Measurements from ENCODE around the gene TRIM46. TPM values are rescaled to one million over a fixed set of nuclear protein-coding genes. Genes with fewer than 3 reads are reported as not detected.
"Not testable (repeated sequence)": the region's sequence is repeated elsewhere in the genome, so short reads cannot be mapped to it uniquely, and the experiment has no call there.

The TRIM46 gene
- total and polyA plus RNA-seq, 2 experiments from 2014 or later, result 2.1 to 3.4 TPM

DNA sequence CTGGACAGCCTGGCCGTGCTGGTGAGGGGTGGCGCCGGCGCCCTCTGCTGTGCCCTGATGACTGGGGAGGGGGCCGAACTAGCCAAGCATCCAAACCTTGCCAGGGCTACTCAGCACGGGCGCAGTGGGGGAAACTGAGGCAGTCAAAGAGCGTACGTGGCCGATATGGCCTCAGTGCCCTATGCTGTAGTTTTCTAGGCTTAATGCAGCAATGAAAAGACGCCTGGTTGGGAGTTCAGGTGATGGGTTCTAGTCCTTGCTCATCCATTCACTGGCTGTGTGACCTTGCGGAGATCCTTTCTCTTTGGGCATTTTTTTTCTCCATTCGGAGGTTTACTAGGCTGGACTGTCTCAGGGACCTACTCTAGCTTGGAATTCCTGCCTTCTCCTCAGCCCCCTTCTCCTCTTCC, 35.7 kb downstream of the TRIM46 start:
- H2AFZ ChIP-seq, result peak overlapping the region; percentile 72
- peak overlapping the region; percentile 96 for H3K4me2 ChIP-seq (ENCODE audit: unreplicated experiment)
- 6 to 7% methylated on average over 13 of the region's 13 CpGs for WGBS, 2 experiments (ENCODE audit: low coverage in 1 of 2, low lambda C conversion rate in 2 of 2, missing lambda C conversion rate in 2 of 2)

DNA sequence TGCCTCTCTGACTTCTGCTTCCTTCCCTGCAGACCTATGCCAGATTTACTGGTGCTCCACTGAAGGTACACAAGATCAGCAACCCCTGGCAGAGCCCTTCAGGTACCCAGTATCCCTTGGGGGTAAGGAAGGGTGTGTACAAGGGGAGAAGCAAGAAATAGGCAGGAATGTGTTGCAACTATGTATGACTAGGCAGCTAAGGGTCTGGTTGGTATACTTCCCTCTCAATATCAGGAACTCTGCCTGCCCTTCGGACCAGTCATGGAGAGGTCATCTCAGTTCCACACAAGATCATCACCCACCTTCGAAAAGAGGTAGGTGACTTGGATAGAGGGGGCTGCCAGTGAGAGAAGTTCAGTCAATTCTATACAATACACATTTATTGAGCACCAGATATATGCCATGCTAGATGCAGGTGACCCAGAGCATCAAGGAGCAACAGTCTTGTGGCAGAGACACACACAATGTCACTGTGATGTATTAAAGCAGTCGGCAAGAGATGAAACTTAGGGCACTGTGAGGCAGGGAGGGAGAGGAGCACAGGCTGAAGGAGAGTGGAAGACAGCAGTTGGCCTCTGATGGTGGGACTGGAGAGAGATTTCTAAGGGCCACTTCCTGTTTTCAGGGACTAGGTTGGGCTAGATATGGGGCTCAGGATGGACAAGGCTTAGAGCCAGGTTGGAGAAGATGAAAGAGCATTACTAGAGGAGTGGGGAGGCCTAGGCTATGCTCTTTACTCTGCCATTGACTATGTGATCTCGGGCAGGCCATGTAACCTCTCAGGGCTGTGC, 36.9 kb downstream of the TRIM46 start:
- Histone ChIP-seq H3K79me2 (ENCODE audit: insufficient read depth) (peaks cover 13% of the 10 kb centered on the region), H3F3A (ENCODE audit: insufficient read depth) (peaks cover 4% of the 10 kb centered on the region), H3K27ac (no peak overlapping the region), H3K9me3 (ENCODE audit: low read depth) (no peaks in the 10 kb centered on the region), H4K20me1 (ENCODE audit: insufficient read depth) (no peaks in the 10 kb centered on the region), H3K9me2 (ENCODE audit: insufficient read depth) (no peaks in the 10 kb centered on the region), H3K4me3 (no peak overlapping the region; the same call in 1 of the 2 replicates), H3K36me3 (ENCODE audit: low read depth) (no peaks in the 10 kb centered on the region), H3K4me1 (ENCODE audit: insufficient read depth) (peaks cover 16% of the 10 kb centered on the region), H3K27me3 (replicated peaks; ENCODE audit: insufficient read depth) (no peaks in the 10 kb centered on the region), H3K4me2 (ENCODE audit: unreplicated experiment) (no peak overlapping the region), H2AFZ (no peak overlapping the region), H3K9ac (no peak overlapping the region)
- 87 to 89% methylated on average over 4 of the region's 4 CpGs for WGBS, 2 experiments (ENCODE audit: low coverage in 1 of 2, low lambda C conversion rate in 2 of 2, missing lambda C conversion rate in 2 of 2)
- DNase-seq, result no peak
- in situ Hi-C loops (cut with MboI), result no loop called here
- TF ChIP-seq EZH2 (IDR thresholded peaks at IDR 0.05; ENCODE audit: insufficient read depth, poor library complexity, severe bottlenecking), result no peak
- no peak for TF ChIP-seq EZH2phosphoT487 (IDR thresholded peaks at IDR 0.05; ENCODE audit: insufficient read depth, low read depth)

More for the DNA sequence above, 35.7 kb downstream of the TRIM46 start:
- in situ Hi-C loops (cut with MboI), result no loop called here
- peak overlapping the region; percentile 99 for H3K9ac ChIP-seq
- peaks cover 13% of the 10 kb centered on the region for H3K79me2 ChIP-seq (ENCODE audit: insufficient read depth)
- H3K27ac ChIP-seq, result peak overlapping the region; percentile 96
- H3K4me3 ChIP-seq, result peak overlapping the region; percentile 98
- H4K20me1 ChIP-seq (ENCODE audit: insufficient read depth), result no peaks in the 10 kb centered on the region
- H3F3A ChIP-seq (ENCODE audit: insufficient read depth), result peaks cover 4% of the 10 kb centered on the region
- TF ChIP-seq EZH2 (IDR thresholded peaks at IDR 0.05; ENCODE audit: insufficient read depth, poor library complexity, severe bottlenecking) (no peak), EZH2phosphoT487 (IDR thresholded peaks at IDR 0.05; ENCODE audit: insufficient read depth, low read depth) (no peak)
- peaks cover 16% of the 10 kb centered on the region for H3K4me1 ChIP-seq (ENCODE audit: insufficient read depth)
- DNase-seq, result peak; percentile 22
- H3K9me3 ChIP-seq (ENCODE audit: low read depth), result no peaks in the 10 kb centered on the region
- H3K9me2 ChIP-seq (ENCODE audit: insufficient read depth), result no peaks in the 10 kb centered on the region
- no peaks in the 10 kb centered on the region for H3K36me3 ChIP-seq (ENCODE audit: low read depth)
- no peaks in the 10 kb centered on the region for H3K27me3 ChIP-seq (replicated peaks; ENCODE audit: insufficient read depth)

- whole genome bisulfite sequencing, 2 experiments (ENCODE audit: low coverage in 1 of 2, low lambda C conversion rate in 2 of 2, missing lambda C conversion rate in 2 of 2), result 84 to 89% methylated on average over 12 to 13 of the region's 13 CpGs
- H3K9ac ChIP-seq; in situ Hi-C loops (cut with MboI): not testable (repeated sequence)
Measured at GRCh38 chr1:155211381-155212050, 37.9 kb downstream of the TRIM46 start.

GRCh38 chr1:155212051-155212440, 38.4 kb downstream of the TRIM46 start:
- H3K79me2 ChIP-seq (ENCODE audit: insufficient read depth), result peaks cover 13% of the 10 kb centered on the region
- H3K36me3 ChIP-seq (ENCODE audit: low read depth); in situ Hi-C loops (cut with MboI); H3K4me2 ChIP-seq (ENCODE audit: unreplicated experiment); H3F3A ChIP-seq (ENCODE audit: insufficient read depth); H3K27ac ChIP-seq; H3K9me3 ChIP-seq (ENCODE audit: low read depth); H3K4me3 ChIP-seq; H3K27me3 ChIP-seq (replicated peaks; ENCODE audit: insufficient read depth); DNase-seq; H4K20me1 ChIP-seq (ENCODE audit: insufficient read depth); H2AFZ ChIP-seq; H3K9ac ChIP-seq; H3K9me2 ChIP-seq (ENCODE audit: insufficient read depth): not testable (repeated sequence)
- peaks cover 14% of the 10 kb centered on the region for H3K4me1 ChIP-seq (ENCODE audit: insufficient read depth)
- 76 to 79% methylated on average over 5 to 6 of the region's 7 CpGs for WGBS, 2 experiments (ENCODE audit: low coverage in 1 of 2, low lambda C conversion rate in 2 of 2, missing lambda C conversion rate in 2 of 2)

More at GRCh38 chr1:155211381-155212050, 37.9 kb downstream of the TRIM46 start:
- not testable (repeated sequence) for H4K20me1 ChIP-seq (ENCODE audit: insufficient read depth); H2AFZ ChIP-seq; H3K4me3 ChIP-seq; H3K9me2 ChIP-seq (ENCODE audit: insufficient read depth); H3K4me2 ChIP-seq (ENCODE audit: unreplicated experiment); H3K27ac ChIP-seq; H3K27me3 ChIP-seq (replicated peaks; ENCODE audit: insufficient read depth); DNase-seq; H3F3A ChIP-seq (ENCODE audit: insufficient read depth); H3K36me3 ChIP-seq (ENCODE audit: low read depth); H3K9me3 ChIP-seq (ENCODE audit: low read depth)
- Histone ChIP-seq H3K79me2 (ENCODE audit: insufficient read depth) (peaks cover 13% of the 10 kb centered on the region), H3K4me1 (ENCODE audit: insufficient read depth) (peaks cover 16% of the 10 kb centered on the region)

DNA sequence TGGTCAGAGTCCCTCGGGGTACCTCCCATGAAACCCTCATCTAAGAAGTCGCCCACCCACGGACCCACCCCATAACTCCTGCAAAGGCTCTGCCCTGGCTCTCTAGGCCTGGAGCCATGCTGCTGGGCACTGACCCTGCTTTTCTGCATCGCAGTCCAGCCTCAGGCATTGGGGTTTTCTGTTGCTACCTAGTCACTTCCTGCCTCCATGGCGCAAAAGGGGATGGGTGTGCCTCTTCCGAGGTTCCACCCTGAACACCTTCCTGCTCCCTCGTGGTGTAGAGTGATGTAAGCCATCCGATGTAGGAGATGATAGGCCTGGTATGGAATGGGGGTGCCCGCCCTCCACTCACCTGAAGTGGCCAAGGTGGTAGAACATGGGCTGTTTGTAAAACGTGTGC, 41.1 kb downstream of the TRIM46 start:
- H3K9ac ChIP-seq; H3K27me3 ChIP-seq (replicated peaks; ENCODE audit: insufficient read depth); H3K79me2 ChIP-seq (ENCODE audit: insufficient read depth); H3F3A ChIP-seq (ENCODE audit: insufficient read depth); H3K9me3 ChIP-seq (ENCODE audit: low read depth); DNase-seq; in situ Hi-C loops (cut with MboI); H3K9me2 ChIP-seq (ENCODE audit: insufficient read depth); H3K4me1 ChIP-seq (ENCODE audit: insufficient read depth); H4K20me1 ChIP-seq (ENCODE audit: insufficient read depth); H3K27ac ChIP-seq; H3K4me2 ChIP-seq (ENCODE audit: unreplicated experiment); H3K4me3 ChIP-seq; H2AFZ ChIP-seq; H3K36me3 ChIP-seq (ENCODE audit: low read depth): not testable (repeated sequence)
- 80 to 84% methylated on average over 7 to 10 of the region's 10 CpGs for WGBS, 2 experiments (ENCODE audit: low coverage in 1 of 2, low lambda C conversion rate in 2 of 2, missing lambda C conversion rate in 2 of 2)

Data from GM23248 (cell line).